ENCODE results near the gene SERPINA3. TPM values are rescaled to one million over a fixed set of nuclear protein-coding genes. Genes with fewer than 3 reads are reported as not detected.

Gene SERPINA3
- total and polyA plus RNA-seq, 2 donors (not counting 1 experiment from before 2014, with no cell fraction given) = not detected

DNA sequence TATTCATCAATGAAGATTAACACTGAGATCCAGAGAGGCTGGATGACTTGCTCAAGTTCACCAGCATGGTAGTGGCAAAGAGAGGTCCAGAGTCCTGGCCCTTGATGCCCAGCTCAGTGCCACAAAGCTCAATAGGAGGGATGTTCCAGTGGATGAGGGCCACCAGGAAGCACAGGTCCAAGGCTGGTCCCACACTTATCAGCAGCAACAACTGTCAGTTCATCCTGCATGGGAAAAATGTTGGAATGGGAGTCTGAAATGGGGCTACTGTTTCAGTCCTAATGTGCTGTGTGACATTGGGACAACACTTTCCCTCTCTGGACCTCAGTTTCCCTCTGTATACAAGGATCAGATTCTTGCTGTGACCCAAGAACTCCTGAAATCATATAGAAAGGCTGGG lies 19.7 kb upstream of the SERPINA3 start:
- POLR2A ChIA-PET = no interaction called here
- CTCF ChIA-PET = no interaction called here
- Histone ChIP-seq H3K4me3 (ENCODE audit: control extremely low read depth in 1 of 5, extremely low read depth in 1 of 5, insufficient read depth in 1 of 5, low read depth in 2 of 5, low read length in 4 of 5) (no peak overlapping the region), H2AFZ (ENCODE audit: insufficient read depth, low read depth, low read length, poor library complexity, severe bottlenecking) (no peak overlapping the region), H3K4me2 (replicated peaks; ENCODE audit: low read depth, low read length, poor library complexity, severe bottlenecking) (no peak overlapping the region), H4K20me1 (ENCODE audit: control insufficient read depth, insufficient read depth, low read length, poor library complexity, severe bottlenecking) (no peaks in the 10 kb centered on the region), H3K79me2 (ENCODE audit: control insufficient read depth, insufficient read depth, low read length) (no peaks in the 10 kb centered on the region), H3K9me3 (ENCODE audit: control extremely low read depth in 1 of 3, control insufficient read depth in 2 of 3, insufficient read depth in 1 of 3, low read length in 2 of 3) (peaks cover 0 to 14% (median 0%) of the 10 kb centered on the region in 3 donors), H3K36me3 (replicated peaks in 1 of 2; ENCODE audit: control extremely low read depth in 1 of 2, control insufficient read depth in 1 of 2, extremely low read depth in 1 of 2, insufficient read depth in 2 of 2, low read length in 1 of 2) (no peaks in the 10 kb centered on the region), H3K27me3 (replicated peaks in 1 of 4; ENCODE audit: control extremely low read depth in 1 of 4, control insufficient read depth in 3 of 4, insufficient read depth in 4 of 4, low read length in 3 of 4) (no peaks in the 10 kb centered on the region), H3K4me1 (ENCODE audit: control insufficient read depth in 2 of 2, insufficient read depth in 2 of 2, low read length in 2 of 2) (no peaks in the 10 kb centered on the region), H3K27ac (ENCODE audit: low read length in 2 of 2) (no peak overlapping the region), H3K9ac (ENCODE audit: low read length) (no peak overlapping the region)
- no peak overlapping the region for H3K27ac Mint-ChIP-seq
- TF ChIP-seq EZH2 (IDR thresholded peaks at IDR 0.05; ENCODE audit: borderline replicate concordance, insufficient read depth, low read depth, low read length, poor library complexity, severe bottlenecking) (no peak), CTCF (IDR thresholded peaks at IDR 0.05) (no peak)
- H3K4me3 Mint-ChIP-seq = no peak overlapping the region
- ATAC-seq (ENCODE audit: low read depth) (no peak), DNase-seq (no peak)
- peaks cover 3% of the 10 kb centered on the region for H3K9me3 Mint-ChIP-seq (ENCODE audit: insufficient read depth)
- H3K27me3 Mint-ChIP-seq = peaks cover 7% of the 10 kb centered on the region
- intact Hi-C loops (cut with micrococcal nuclease) = no loop called here
- no peaks in the 10 kb centered on the region for H3K4me1 Mint-ChIP-seq

DNA sequence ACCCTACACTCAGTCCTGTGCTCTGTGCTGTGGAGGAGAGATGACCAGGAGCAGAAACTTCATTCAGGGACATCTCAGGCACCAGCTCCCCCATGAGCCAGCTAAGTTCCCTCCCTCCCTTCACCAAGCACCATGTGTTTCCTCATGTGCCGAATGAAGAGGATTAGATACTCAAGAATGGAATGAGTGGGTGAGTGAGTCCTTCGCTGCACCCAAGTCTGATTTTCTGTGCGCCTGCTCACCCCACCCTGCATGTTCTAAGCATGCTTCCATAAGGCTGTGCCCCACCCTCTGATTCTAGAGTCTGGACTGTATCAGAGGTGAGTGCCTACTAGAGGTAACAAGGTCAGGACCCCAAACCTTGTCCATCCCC lies 18.8 kb upstream of the SERPINA3 start:
- H3K4me1 ChIP-seq (ENCODE audit: control insufficient read depth in 2 of 2, insufficient read depth in 2 of 2, low read length in 2 of 2) = no peaks in the 10 kb centered on the region
- peaks cover 0 to 18% (median 0%) of the 10 kb centered on the region in 3 donors for H3K9me3 ChIP-seq (ENCODE audit: control extremely low read depth in 1 of 3, control insufficient read depth in 2 of 3, insufficient read depth in 1 of 3, low read length in 2 of 3)
- H3K4me2 ChIP-seq (replicated peaks; ENCODE audit: low read depth, low read length, poor library complexity, severe bottlenecking) = no peak overlapping the region
- WGBS (ENCODE audit: insufficient coverage) = 100% methylated on average over 1 of the region's 3 CpGs
- no peak overlapping the region for H3K9ac ChIP-seq (ENCODE audit: low read length)
- no peak overlapping the region for H3K27ac Mint-ChIP-seq
- no peaks in the 10 kb centered on the region for H3K36me3 ChIP-seq (replicated peaks in 1 of 2; ENCODE audit: control extremely low read depth in 1 of 2, control insufficient read depth in 1 of 2, extremely low read depth in 1 of 2, insufficient read depth in 2 of 2, low read length in 1 of 2)
- H4K20me1 ChIP-seq (ENCODE audit: control insufficient read depth, insufficient read depth, low read length, poor library complexity, severe bottlenecking) = no peaks in the 10 kb centered on the region
- peaks cover 3% of the 10 kb centered on the region for H3K9me3 Mint-ChIP-seq (ENCODE audit: insufficient read depth)
- ATAC-seq (ENCODE audit: low read depth) = no peak
- no peaks in the 10 kb centered on the region for H3K27me3 ChIP-seq (replicated peaks in 1 of 4; ENCODE audit: control extremely low read depth in 1 of 4, control insufficient read depth in 3 of 4, insufficient read depth in 4 of 4, low read length in 3 of 4)
- H3K27ac ChIP-seq (ENCODE audit: low read length in 2 of 2) = no peak overlapping the region
- no peak overlapping the region for H3K4me3 ChIP-seq (ENCODE audit: control extremely low read depth in 1 of 5, extremely low read depth in 1 of 5, insufficient read depth in 1 of 5, low read depth in 2 of 5, low read length in 4 of 5)
- ChIA-PET CTCF (no interaction called here), POLR2A (no interaction called here)
- TF ChIP-seq EZH2 (IDR thresholded peaks at IDR 0.05; ENCODE audit: borderline replicate concordance, insufficient read depth, low read depth, low read length, poor library complexity, severe bottlenecking) (no peak), CTCF (IDR thresholded peaks at IDR 0.05) (no peak)
- intact Hi-C loops (cut with micrococcal nuclease) = no loop called here
- no peaks in the 10 kb centered on the region for H3K4me1 Mint-ChIP-seq
- no peak overlapping the region for H2AFZ ChIP-seq (ENCODE audit: insufficient read depth, low read depth, low read length, poor library complexity, severe bottlenecking)
- H3K27me3 Mint-ChIP-seq = peaks cover 7% of the 10 kb centered on the region
- no peak overlapping the region for H3K4me3 Mint-ChIP-seq
- H3K79me2 ChIP-seq (ENCODE audit: control insufficient read depth, insufficient read depth, low read length) = no peaks in the 10 kb centered on the region
- DNase-seq = no peak
